MM.1S (cell line): ENCODE data around the gene ARMC9.

Experiments used
- CTCF ChIP-seq: fragments of 300-600 bp; sonication (generic); IDR thresholded peaks from 2 replicates; pipeline ENCODE4 v1.5.1; 2016; ENCODE audit warnings: antibody characterized with exemption, low read length, mixed read lengths
- EZH2 ChIP-seq: fragments of 300-600 bp; sonication (generic); optimal IDR thresholded peaks from 2 replicates; pipeline ENCODE3; 2017; ENCODE audit warnings: low read depth, mild to moderate bottlenecking, antibody characterized with exemption, low read length, mixed read lengths
- EZH2phosphoT487 ChIP-seq: fragments of 300-600 bp; sonication (generic); IDR thresholded peaks from 2 replicates; pipeline ENCODE4 v1.6.1; 2018; ENCODE audit warnings: antibody characterized with exemption, low read length

- TF ChIP-seq CTCF (no peak), EZH2phosphoT487 (no peak), EZH2 (no peak)
Observed at GRCh38 chr2:231370749-231371429, 172.5 kb downstream of the ARMC9 start.
